ENCODE results near the gene PIAS4.

PIAS4 gene

GRCh38 chr19:3968556-3969434 is 38.7 kb upstream of the PIAS4 start:
- H3K4me1 ChIP-seq (ENCODE audit: control insufficient read depth, insufficient read depth, low read length) = peaks cover 50% of the 10 kb centered on the region
- no peaks in the 10 kb centered on the region for H3K9me3 ChIP-seq (ENCODE audit: control insufficient read depth in 2 of 2, low read length in 2 of 2)
- peaks cover 17 to 21% of the 10 kb centered on the region in 2 donors for H3K36me3 ChIP-seq (ENCODE audit: control insufficient read depth in 2 of 2, insufficient read depth in 2 of 2, low read length in 2 of 2)
- H3K9ac ChIP-seq (ENCODE audit: low read length in 2 of 2) = peak overlapping the region; percentile 98 to 99
- no peaks in the 10 kb centered on the region for H3K27me3 ChIP-seq (ENCODE audit: control insufficient read depth in 1 of 2, insufficient read depth in 2 of 2, low read length in 2 of 2)
- peak overlapping the region; percentile 88 to 94 for H3K4me3 ChIP-seq (ENCODE audit: low read length in 2 of 2)
- peak overlapping the region; percentile 98 for H3K27ac ChIP-seq (ENCODE audit: low read length)

GRCh38 chr19:3969435-3970312 is 37.9 kb upstream of the PIAS4 start:
- Histone ChIP-seq H3K9ac (ENCODE audit: low read length in 2 of 2) (peak overlapping the region; percentile 98 to 99), H3K27ac (ENCODE audit: low read length) (peak overlapping the region; percentile 98), H3K4me3 (ENCODE audit: low read length in 2 of 2) (peak overlapping the region; percentile 88 to 94), H3K4me1 (ENCODE audit: control insufficient read depth, insufficient read depth, low read length) (peaks cover 50% of the 10 kb centered on the region), H3K36me3 (ENCODE audit: control insufficient read depth in 2 of 2, insufficient read depth in 2 of 2, low read length in 2 of 2) (peaks cover 10 to 14% of the 10 kb centered on the region in 2 donors), H3K27me3 (ENCODE audit: control insufficient read depth in 1 of 2, insufficient read depth in 2 of 2, low read length in 2 of 2) (no peaks in the 10 kb centered on the region), H3K9me3 (ENCODE audit: control insufficient read depth in 2 of 2, low read length in 2 of 2) (no peaks in the 10 kb centered on the region)

GRCh38 chr19:3970313-3970807 is 37.2 kb upstream of the PIAS4 start:
- Histone ChIP-seq H3K9me3 (ENCODE audit: control insufficient read depth in 2 of 2, low read length in 2 of 2) (no peaks in the 10 kb centered on the region), H3K4me1 (ENCODE audit: control insufficient read depth, insufficient read depth, low read length) (peaks cover 46% of the 10 kb centered on the region), H3K27me3 (ENCODE audit: control insufficient read depth in 1 of 2, insufficient read depth in 2 of 2, low read length in 2 of 2) (no peaks in the 10 kb centered on the region), H3K4me3 (ENCODE audit: low read length in 2 of 2) (peak overlapping the region; percentile 88 to 94), H3K36me3 (ENCODE audit: control insufficient read depth in 2 of 2, insufficient read depth in 2 of 2, low read length in 2 of 2) (peaks cover 10 to 13% of the 10 kb centered on the region in 2 donors), H3K9ac (ENCODE audit: low read length in 2 of 2) (peak overlapping the region; percentile 98 to 99), H3K27ac (ENCODE audit: low read length) (peak overlapping the region; percentile 98)

- Histone ChIP-seq H3K27ac (ENCODE audit: low read length) (peak within 1 kb of the TSS; percentile 98), H3K36me3 (ENCODE audit: control insufficient read depth in 2 of 2, insufficient read depth in 2 of 2, low read length in 2 of 2) (peaks cover 9 to 17% of the 10 kb centered on the region in 2 donors), H3K27me3 (ENCODE audit: control insufficient read depth in 1 of 2, insufficient read depth in 2 of 2, low read length in 2 of 2) (no peaks in the 10 kb centered on the region), H3K9ac (ENCODE audit: low read length in 2 of 2) (peak within 1 kb of the TSS; percentile 98 to 99), H3K4me1 (ENCODE audit: control insufficient read depth, insufficient read depth, low read length) (peaks cover 42% of the 10 kb centered on the region), H3K9me3 (ENCODE audit: control insufficient read depth in 2 of 2, low read length in 2 of 2) (no peaks in the 10 kb centered on the region), H3K4me3 (ENCODE audit: low read length in 2 of 2) (peak within 1 kb of the TSS; percentile 88 to 94)
These were observed 36.5 kb upstream of the PIAS4 start, which contains the start of gene DAPK3 for GRCh38 chr19:3970808-3971598. Gene DAPK3 (minus strand): TSS chr19:3971099. CDS start chr19:3969735, 1,364 bp downstream.

GRCh38 chr19:3975144-3975543 is 32.4 kb upstream of the PIAS4 start:
- no peak overlapping the region for H3K9ac ChIP-seq (ENCODE audit: low read length in 2 of 2)
- H3K36me3 ChIP-seq (ENCODE audit: control insufficient read depth in 2 of 2, insufficient read depth in 2 of 2, low read length in 2 of 2) = peaks cover 38 to 42% of the 10 kb centered on the region in 2 donors
- H3K4me1 ChIP-seq (ENCODE audit: control insufficient read depth, insufficient read depth, low read length) = peaks cover 4% of the 10 kb centered on the region
- H3K9me3 ChIP-seq (ENCODE audit: control insufficient read depth in 2 of 2, low read length in 2 of 2) = no peaks in the 10 kb centered on the region
- no peaks in the 10 kb centered on the region for H3K27me3 ChIP-seq (ENCODE audit: control insufficient read depth in 1 of 2, insufficient read depth in 2 of 2, low read length in 2 of 2)
- no peak overlapping the region for H3K4me3 ChIP-seq (ENCODE audit: low read length in 2 of 2)
- H3K27ac ChIP-seq (ENCODE audit: low read length) = no peak overlapping the region

- no peak overlapping the region for H3K27ac ChIP-seq (ENCODE audit: low read length)
- no peaks in the 10 kb centered on the region for H3K9me3 ChIP-seq (ENCODE audit: control insufficient read depth in 2 of 2, low read length in 2 of 2)
- H3K27me3 ChIP-seq (ENCODE audit: control insufficient read depth in 1 of 2, insufficient read depth in 2 of 2, low read length in 2 of 2) = no peaks in the 10 kb centered on the region
- H3K9ac ChIP-seq (ENCODE audit: low read length in 2 of 2) = no peak overlapping the region
- peaks cover 43 to 47% of the 10 kb centered on the region in 2 donors for H3K36me3 ChIP-seq (ENCODE audit: control insufficient read depth in 2 of 2, insufficient read depth in 2 of 2, low read length in 2 of 2)
- H3K4me3 ChIP-seq (ENCODE audit: low read length in 2 of 2) = no peak overlapping the region
- peaks cover 3% of the 10 kb centered on the region for H3K4me1 ChIP-seq (ENCODE audit: control insufficient read depth, insufficient read depth, low read length)
These were observed 31.9 kb upstream of the PIAS4 start for GRCh38 chr19:3975637-3976087.

GRCh38 chr19:3976495-3977241 is 30.9 kb upstream of the PIAS4 start:
- Histone ChIP-seq H3K4me3 (ENCODE audit: low read length in 2 of 2) (no peak overlapping the region), H3K9ac (ENCODE audit: low read length in 2 of 2) (no peak overlapping the region), H3K27me3 (ENCODE audit: control insufficient read depth in 1 of 2, insufficient read depth in 2 of 2, low read length in 2 of 2) (no peaks in the 10 kb centered on the region), H3K9me3 (ENCODE audit: control insufficient read depth in 2 of 2, low read length in 2 of 2) (no peaks in the 10 kb centered on the region), H3K4me1 (ENCODE audit: control insufficient read depth, insufficient read depth, low read length) (peaks cover 2% of the 10 kb centered on the region), H3K36me3 (ENCODE audit: control insufficient read depth in 2 of 2, insufficient read depth in 2 of 2, low read length in 2 of 2) (peaks cover 53 to 57% of the 10 kb centered on the region in 2 donors), H3K27ac (ENCODE audit: low read length) (no peak overlapping the region)

GRCh38 chr19:3977242-3978143 is 30.0 kb upstream of the PIAS4 start:
- no peaks in the 10 kb centered on the region for H3K27me3 ChIP-seq (ENCODE audit: control insufficient read depth in 1 of 2, insufficient read depth in 2 of 2, low read length in 2 of 2)
- H3K36me3 ChIP-seq (ENCODE audit: control insufficient read depth in 2 of 2, insufficient read depth in 2 of 2, low read length in 2 of 2) = peaks cover 62 to 66% of the 10 kb centered on the region in 2 donors
- no peak overlapping the region for H3K9ac ChIP-seq (ENCODE audit: low read length in 2 of 2)
- no peak overlapping the region for H3K4me3 ChIP-seq (ENCODE audit: low read length in 2 of 2)
- no peaks in the 10 kb centered on the region for H3K9me3 ChIP-seq (ENCODE audit: control insufficient read depth in 2 of 2, low read length in 2 of 2)
- peaks cover 9% of the 10 kb centered on the region for H3K4me1 ChIP-seq (ENCODE audit: control insufficient read depth, insufficient read depth, low read length)
- no peak overlapping the region for H3K27ac ChIP-seq (ENCODE audit: low read length)

- no peak overlapping the region for H3K27ac ChIP-seq (ENCODE audit: low read length)
- no peak overlapping the region for H3K9ac ChIP-seq (ENCODE audit: low read length in 2 of 2)
- H3K36me3 ChIP-seq (ENCODE audit: control insufficient read depth in 2 of 2, insufficient read depth in 2 of 2, low read length in 2 of 2) = peaks cover 68 to 72% of the 10 kb centered on the region in 2 donors
- H3K9me3 ChIP-seq (ENCODE audit: control insufficient read depth in 2 of 2, low read length in 2 of 2) = no peaks in the 10 kb centered on the region
- H3K4me1 ChIP-seq (ENCODE audit: control insufficient read depth, insufficient read depth, low read length) = peaks cover 14% of the 10 kb centered on the region
- H3K4me3 ChIP-seq (ENCODE audit: low read length in 2 of 2) = no peak overlapping the region
- H3K27me3 ChIP-seq (ENCODE audit: control insufficient read depth in 1 of 2, insufficient read depth in 2 of 2, low read length in 2 of 2) = no peaks in the 10 kb centered on the region
These were observed 29.4 kb upstream of the PIAS4 start for GRCh38 chr19:3978145-3978544.

Data from stomach smooth muscle (tissue), 2 donors.